Breast epithelium (tissue), 4 donors: ENCODE measurements around the gene WEE1. TPM values are rescaled to one million over a fixed set of nuclear protein-coding genes. Genes with fewer than 3 reads are reported as not detected.

ENCODE experiments used
- DNase-seq, 2 donors: peaks; one replicate each; pipeline ENCODE4 v3.0.0-alpha.2; 2019; ENCODE audit warnings: low spot score in 2 of 2
- H3K27ac ChIP-seq, 2 donors: fragments of 200-600 bp; sonication (generic) in 1 of 2; one replicate each; pipeline ENCODE4 v1.5.1; 2016 to 2019; ENCODE audit warnings: mild to moderate bottlenecking in 1 of 2
- H3K27me3 ChIP-seq, 2 donors: fragments of 200-600 bp; sonication (generic) in 1 of 2; one replicate each; pipeline versions ENCODE4 v1.5.1 to v1.6.0; 2017 to 2019; ENCODE audit warnings: control low read depth in 1 of 2, mild to moderate bottlenecking in 1 of 2
- H3K36me3 ChIP-seq: fragments of 200-600 bp; one replicate; pipeline ENCODE4 v1.5.1; 2019
- H3K4me1 ChIP-seq, 2 donors: fragments of 200-600 bp; sonication (generic); one replicate each; pipeline ENCODE4 v1.5.1; 2016 to 2019; ENCODE audit warnings: control low read depth in 1 of 2
- H3K4me3 ChIP-seq, 3 donors: fragments of 200-600 bp; sonication (generic); 1 replicate in 2 of 3; 2 replicates in 1 of 3; pipeline ENCODE4 v1.5.1; 2016 to 2019; ENCODE audit warnings: mild to moderate bottlenecking in 3 of 3, moderate library complexity in 2 of 3
- H3K9me3 ChIP-seq, 2 donors: fragments of 200-600 bp; sonication (generic) in 1 of 2; one replicate each; pipeline ENCODE4 v1.5.1; 2016 to 2019; ENCODE audit warnings: control low read depth in 1 of 2
- POLR2A ChIP-seq: fragments of 450-650 bp; IDR thresholded peaks from one replicate; pipeline ENCODE4 v1.6.1; 2016; ENCODE audit warnings: antibody characterized with exemption, mild to moderate bottlenecking, moderate library complexity
- POLR2AphosphoS5 ChIP-seq, 3 donors: sonication (generic); formaldehyde crosslinking; IDR thresholded peaks; one replicate each; pipeline ENCODE4 v1.6.1; 2017; ENCODE audit warnings: antibody characterized with exemption in 3 of 3
- intact Hi-C: fragments of 100-400 bp; cut with DNase I; formaldehyde crosslinking; loops from one replicate; pipeline ENCODE4 v1.15.1; 2023; ENCODE audit warnings: low total_unique reads
- total RNA-seq, 3 donors: library from RNA; depleted of rRNA; stranded (reverse); fragments of >200 nt; gene quantifications; one replicate each; pipeline ENCODE4 v1.1.0, GENCODE V29; 2016
- TF ChIP-seq, protein P1 (sequence below), 3 donors: fragments of 450-650 bp; IDR thresholded peaks; one replicate each; pipeline ENCODE4 v1.5.1; 2016 to 2017; ENCODE audit warnings: antibody characterized with exemption in 3 of 3, mild to moderate bottlenecking in 3 of 3, moderate library complexity in 3 of 3

WEE1 gene
- total RNA-seq, 3 donors from 2014 or later = 25.0 to 128 (median 66.5) TPM

DNA sequence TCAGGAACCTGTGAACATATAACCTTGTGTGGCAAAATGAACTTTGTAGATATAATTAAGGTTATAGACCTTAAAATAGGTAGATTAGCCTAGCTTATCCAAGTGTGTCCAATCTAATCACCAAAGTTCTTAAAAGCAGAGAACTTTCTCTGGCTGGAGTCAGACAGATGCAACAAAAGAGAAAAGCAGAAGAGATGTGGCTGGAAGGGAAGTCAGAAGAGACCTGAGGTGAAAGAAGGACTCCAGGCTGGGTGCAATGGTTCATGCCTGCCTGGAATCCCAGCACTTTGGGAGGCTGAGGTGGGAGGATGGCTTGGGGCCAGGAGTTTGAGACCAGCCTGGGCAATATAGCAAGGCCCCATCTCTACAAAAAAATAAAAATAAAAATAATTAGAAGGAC, 51.0 kb downstream of the WEE1 start:
- Histone ChIP-seq H3K4me3 (no peak overlapping the region), H3K27ac (peak overlapping the region in 1 of 2 donors; percentile 78), H3K9me3 (no peaks in the 10 kb centered on the region), H3K4me1 (no peaks in the 10 kb centered on the region), H3K27me3 (no peaks in the 10 kb centered on the region), H3K36me3 (no peaks in the 10 kb centered on the region)
- intact Hi-C loops = no loop called here
- TF ChIP-seq POLR2A (no peak), POLR2AphosphoS5 (IDR thresholded peaks at IDR 0.05) (no peak)
- TF ChIP-seq, protein P1, sequence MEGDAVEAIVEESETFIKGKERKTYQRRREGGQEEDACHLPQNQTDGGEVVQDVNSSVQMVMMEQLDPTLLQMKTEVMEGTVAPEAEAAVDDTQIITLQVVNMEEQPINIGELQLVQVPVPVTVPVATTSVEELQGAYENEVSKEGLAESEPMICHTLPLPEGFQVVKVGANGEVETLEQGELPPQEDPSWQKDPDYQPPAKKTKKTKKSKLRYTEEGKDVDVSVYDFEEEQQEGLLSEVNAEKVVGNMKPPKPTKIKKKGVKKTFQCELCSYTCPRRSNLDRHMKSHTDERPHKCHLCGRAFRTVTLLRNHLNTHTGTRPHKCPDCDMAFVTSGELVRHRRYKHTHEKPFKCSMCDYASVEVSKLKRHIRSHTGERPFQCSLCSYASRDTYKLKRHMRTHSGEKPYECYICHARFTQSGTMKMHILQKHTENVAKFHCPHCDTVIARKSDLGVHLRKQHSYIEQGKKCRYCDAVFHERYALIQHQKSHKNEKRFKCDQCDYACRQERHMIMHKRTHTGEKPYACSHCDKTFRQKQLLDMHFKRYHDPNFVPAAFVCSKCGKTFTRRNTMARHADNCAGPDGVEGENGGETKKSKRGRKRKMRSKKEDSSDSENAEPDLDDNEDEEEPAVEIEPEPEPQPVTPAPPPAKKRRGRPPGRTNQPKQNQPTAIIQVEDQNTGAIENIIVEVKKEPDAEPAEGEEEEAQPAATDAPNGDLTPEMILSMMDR (IDR thresholded peaks at IDR 0.05) = no peak
- DNase-seq = no peak

DNA sequence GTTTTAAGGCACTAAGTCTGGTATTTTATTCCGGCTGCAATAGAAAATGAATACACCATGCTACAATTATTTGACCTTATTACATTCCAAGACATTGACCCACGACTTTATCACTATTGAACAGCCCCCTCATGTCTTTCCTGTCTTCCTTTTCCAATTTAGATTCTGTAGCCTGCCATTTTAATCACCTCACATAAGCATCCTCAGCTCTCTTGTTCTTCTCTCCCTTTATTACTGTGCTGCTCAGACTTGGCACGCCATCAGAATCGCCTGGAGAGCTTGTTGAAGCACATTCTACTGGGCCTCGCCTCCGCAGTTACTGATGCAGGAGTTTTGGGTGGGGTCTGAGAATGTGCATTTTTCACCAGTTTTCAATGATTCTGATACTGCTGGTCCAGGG, 51.7 kb downstream of the WEE1 start:
- Histone ChIP-seq H3K27me3 (no peaks in the 10 kb centered on the region), H3K36me3 (no peaks in the 10 kb centered on the region), H3K4me1 (no peaks in the 10 kb centered on the region), H3K27ac (peak overlapping the region; percentile 63 to 78), H3K9me3 (no peaks in the 10 kb centered on the region), H3K4me3 (no peak overlapping the region)
- intact Hi-C loops = no loop called here
- peak in 1 of 2 donors; percentile 76 for DNase-seq
- no peak for TF ChIP-seq POLR2AphosphoS5 (IDR thresholded peaks at IDR 0.05)
- TF ChIP-seq, protein P1 (IDR thresholded peaks at IDR 0.05) = no peak

DNA sequence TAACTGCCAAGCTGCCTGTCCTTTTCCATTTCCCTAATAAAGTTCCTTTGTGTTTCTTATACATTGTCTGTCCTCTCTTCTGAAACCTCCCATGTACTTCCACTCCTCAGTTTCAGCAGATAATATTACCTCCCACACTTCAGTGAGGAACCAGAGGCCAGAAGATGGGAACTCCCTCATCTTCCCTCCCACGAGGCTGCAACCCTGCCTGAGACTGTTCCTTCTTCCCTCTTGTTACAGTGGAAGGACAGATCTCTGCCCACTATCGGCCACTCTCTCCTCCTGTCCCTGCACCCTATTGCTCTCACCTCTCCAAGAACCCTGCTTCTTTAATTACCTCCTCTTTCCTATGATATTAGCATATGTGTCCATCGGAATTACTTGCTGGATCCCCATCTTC, 52.3 kb downstream of the WEE1 start:
- DNase-seq = no peak
- Histone ChIP-seq H3K36me3 (no peaks in the 10 kb centered on the region), H3K9me3 (no peaks in the 10 kb centered on the region), H3K27me3 (no peaks in the 10 kb centered on the region), H3K4me3 (no peak overlapping the region), H3K27ac (peak overlapping the region; percentile 63 to 78), H3K4me1 (no peaks in the 10 kb centered on the region)
- TF ChIP-seq POLR2AphosphoS5 (IDR thresholded peaks at IDR 0.05) (no peak), POLR2A (no peak)
- TF ChIP-seq, protein P1 (IDR thresholded peaks at IDR 0.05) = no peak
- intact Hi-C loops = no loop called here

DNA sequence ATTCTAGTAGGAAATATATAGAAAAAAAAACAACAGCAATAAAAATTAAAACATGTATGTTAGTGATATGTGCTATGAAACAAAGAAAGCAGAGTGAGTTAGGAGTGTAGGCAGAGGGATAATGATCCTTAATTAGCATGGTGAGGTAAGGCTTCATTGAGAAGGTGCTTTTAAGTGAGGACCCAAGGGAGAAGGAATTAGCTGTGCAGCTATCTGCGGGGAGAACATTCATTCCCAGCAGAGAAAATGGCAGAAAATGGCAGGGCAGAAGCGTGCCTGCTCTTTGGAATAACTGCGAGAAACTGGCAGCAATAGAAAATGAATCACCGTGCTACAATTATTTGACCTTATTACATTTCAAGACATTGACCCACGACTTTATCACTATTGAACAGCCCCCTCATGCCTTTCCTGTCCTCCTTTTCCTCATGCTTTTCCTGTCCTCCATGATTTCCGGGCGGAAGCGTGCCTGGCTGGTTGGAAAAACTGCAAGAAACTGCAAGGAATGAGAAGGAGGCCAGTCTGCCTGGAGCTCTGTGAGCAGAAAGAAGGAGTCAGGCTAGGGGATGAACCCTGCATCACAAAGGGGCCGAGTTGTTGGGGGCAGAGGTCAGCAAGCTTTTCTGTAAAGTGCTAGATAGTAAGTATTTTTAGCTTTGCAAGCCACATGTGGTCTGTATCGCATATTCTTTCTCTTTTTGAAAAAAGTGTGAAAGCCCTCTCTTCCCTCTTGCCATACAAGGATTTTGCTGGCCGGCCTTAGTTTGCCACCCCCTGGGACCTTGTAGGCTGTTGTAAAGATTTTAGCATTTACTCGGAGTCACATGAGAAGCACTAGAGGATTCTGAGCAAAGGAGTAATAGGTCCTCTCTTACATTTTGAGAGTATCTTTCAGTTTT, 53.3 kb downstream of the WEE1 start:
- intact Hi-C loops = no loop called here
- Histone ChIP-seq H3K27me3 (no peaks in the 10 kb centered on the region), H3K27ac (peak overlapping the region; percentile 63 to 78), H3K4me3 (no peak overlapping the region), H3K36me3 (no peaks in the 10 kb centered on the region), H3K9me3 (no peaks in the 10 kb centered on the region), H3K4me1 (no peaks in the 10 kb centered on the region)
- TF ChIP-seq, protein P1 (IDR thresholded peaks at IDR 0.05) = no peak
- TF ChIP-seq POLR2A (no peak), POLR2AphosphoS5 (IDR thresholded peaks at IDR 0.05) (peak in 1 of 3 donors; percentile 12)
- DNase-seq = no peak

DNA sequence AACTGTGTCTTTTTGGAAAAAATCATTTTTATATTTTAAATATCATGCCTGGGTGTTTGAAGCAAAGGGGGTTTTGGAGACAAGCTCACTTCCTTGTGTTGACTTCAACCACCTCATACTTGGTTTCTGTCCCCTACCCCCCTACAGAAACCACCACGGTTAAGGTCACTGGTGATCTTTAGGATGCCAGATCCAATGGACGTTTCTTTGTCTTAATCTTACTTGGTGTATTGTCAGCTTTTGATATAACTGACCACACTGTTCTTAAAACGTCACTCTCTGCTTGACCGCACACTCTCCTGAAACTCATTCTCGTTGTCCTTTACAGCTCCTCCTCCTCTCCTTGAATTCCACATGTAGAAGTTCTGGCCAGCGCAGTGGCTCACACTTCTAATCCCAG, 55.6 kb downstream of the WEE1 start:
- H3K27ac ChIP-seq = no peak overlapping the region
- no peak overlapping the region for H3K4me3 ChIP-seq
- DNase-seq = no peak
- no peaks in the 10 kb centered on the region for H3K36me3 ChIP-seq
- intact Hi-C loops = no loop called here
- no peaks in the 10 kb centered on the region for H3K27me3 ChIP-seq
- no peaks in the 10 kb centered on the region for H3K4me1 ChIP-seq
- no peaks in the 10 kb centered on the region for H3K9me3 ChIP-seq
- no peak for TF ChIP-seq POLR2AphosphoS5 (IDR thresholded peaks at IDR 0.05)
- TF ChIP-seq POLR2A = no peak
- TF ChIP-seq, protein P1 (IDR thresholded peaks at IDR 0.05) = no peak
